COLO829 (cell line): ENCODE results near the gene TRIOBP.

Experiments used
- DNase-seq: peaks from one replicate; pipeline ENCODE4 v3.0.0; 2012; ENCODE audit warnings: low spot score

Gene TRIOBP

DNA sequence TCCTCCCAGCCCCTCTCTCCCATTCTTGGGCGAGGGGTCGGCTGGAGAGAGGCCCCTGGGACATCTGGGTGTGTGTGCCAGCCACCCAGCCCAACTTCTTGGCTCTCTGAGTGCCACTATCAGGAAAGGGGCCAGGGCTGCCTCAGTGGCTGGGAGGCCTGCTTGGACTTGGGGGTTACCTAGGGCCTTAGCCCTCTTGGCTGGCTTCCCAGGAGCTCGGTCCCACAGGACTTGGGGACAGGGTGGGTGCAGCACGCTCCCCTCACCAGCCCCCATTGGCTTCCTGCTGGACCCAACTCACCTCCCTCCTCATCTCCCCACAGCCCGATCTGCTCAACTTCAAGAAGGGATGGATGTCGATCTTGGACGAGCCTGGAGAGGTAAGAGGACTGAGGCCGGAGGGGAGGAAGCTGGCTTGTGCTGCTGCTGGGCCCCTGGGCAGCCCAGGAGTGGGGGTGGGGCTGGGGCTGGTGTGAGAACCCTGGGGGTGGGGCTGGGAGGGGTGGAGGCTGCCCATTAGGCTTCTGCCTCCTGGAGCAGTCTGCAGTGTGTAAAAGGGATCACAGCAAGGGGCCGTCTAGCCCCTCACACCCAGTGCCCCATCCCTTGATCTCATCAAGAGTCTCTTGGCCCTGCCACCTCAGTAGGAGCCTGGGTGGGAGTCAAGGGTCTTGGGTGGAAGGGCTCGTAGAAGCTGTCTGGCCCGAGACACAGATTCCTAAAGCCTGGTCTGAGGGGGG is 54.8 kb downstream of the TRIOBP start:
- DNase-seq = no peak

DNA sequence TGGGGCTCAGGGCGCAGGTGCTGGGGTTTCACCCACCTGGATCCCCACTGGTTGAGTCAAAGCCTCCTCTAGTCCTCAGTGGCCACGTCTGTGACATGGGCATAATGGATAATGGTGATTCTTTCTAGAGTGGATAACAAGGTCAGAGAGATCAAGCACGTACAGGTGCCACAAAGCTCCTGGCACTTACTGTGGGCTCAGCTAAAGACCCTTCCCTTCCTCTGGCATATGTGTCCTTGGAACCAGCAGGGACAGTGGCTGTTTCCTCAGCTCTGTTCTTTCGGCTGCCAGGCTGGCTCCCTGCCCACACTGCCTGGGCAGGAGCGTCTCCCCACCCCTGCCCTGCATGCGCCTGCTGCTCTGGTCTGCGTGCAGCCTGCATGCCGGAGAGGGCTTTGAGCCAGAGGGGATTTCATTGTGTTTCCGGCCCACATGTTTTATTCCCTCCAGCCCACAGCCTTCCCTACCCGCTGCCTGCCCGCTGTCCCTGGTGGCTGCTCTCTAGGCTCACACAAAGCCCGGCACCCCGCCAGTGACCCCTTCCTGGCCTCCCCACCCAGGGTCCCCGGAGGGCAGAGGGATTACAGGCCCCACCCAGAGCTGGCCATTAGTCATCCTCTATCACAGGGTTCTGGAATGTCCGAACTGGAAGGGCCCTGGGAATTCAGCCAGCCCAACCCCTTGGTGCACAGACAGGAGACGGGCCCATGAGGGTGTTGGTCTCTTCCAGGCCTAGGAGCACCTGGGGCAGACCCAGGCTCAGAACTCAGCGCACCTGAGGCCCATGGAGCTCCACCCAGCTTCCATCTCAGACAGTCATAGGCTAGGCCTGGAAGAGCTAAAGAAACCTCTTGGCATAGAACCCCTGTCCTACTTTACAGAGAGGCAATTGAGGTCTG is 55.6 kb downstream of the TRIOBP start:
- DNase-seq = peak; percentile 90

DNA sequence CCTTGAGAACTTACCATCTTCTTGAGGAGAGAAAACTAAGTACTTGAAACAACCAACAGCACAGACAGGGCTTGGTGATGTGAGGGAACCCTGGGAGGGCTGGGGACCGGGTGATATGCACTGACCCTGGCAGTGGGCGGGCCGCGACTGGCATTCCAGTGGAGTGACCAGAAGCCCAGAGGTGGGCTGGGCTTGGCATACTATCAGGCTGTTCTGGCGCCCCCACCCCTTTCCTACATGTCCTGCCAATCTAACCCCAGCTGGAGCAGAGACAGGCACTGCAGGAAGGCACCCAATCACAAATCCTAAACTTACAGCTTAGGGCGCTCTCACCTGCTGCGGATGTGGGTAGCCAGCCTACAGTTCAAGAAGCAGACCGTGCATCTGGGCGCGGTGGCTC is 56.9 kb downstream of the TRIOBP start:
- DNase-seq = no peak

DNA sequence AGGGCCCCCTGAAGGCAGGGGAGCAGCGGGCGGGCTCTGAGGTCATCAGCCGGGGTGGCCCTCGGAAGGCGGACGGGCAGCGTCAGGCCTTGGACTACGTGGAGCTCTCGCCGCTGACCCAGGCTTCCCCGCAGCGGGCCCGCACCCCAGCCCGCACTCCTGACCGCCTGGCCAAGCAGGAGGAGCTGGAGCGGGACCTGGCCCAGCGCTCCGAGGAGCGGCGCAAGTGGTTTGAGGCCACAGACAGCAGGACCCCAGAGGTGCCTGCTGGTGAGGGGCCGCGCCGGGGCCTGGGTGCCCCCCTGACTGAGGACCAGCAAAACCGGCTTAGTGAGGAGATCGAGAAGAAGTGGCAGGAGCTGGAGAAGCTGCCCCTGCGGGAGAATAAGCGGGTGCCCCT is 60.8 kb downstream of the TRIOBP start:
- no peak for DNase-seq

- DNase-seq = no peak
Measured at GRCh38 chr22:37758694-37759093, 61.8 kb downstream of the TRIOBP start.

DNA sequence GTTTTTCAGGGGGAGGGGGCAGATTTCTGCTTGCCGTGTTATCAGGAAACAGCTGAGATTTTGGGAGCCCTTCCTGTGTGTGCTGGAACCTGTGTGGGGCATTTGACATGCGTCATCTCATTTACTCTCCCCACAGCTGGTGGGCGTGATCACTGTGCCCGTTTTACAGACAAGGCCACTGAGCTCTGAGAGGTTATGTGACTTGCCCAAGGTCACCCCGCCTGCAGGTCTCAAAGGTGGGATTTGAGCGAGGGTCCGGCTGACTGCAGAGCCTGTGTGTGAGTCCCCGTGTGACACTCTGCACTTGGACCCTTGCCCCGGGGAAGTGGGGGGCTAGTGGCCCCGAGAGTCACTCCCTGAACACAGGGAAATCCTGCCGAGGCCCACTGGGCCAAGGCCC is 62.4 kb downstream of the TRIOBP start:
- no peak for DNase-seq

DNA sequence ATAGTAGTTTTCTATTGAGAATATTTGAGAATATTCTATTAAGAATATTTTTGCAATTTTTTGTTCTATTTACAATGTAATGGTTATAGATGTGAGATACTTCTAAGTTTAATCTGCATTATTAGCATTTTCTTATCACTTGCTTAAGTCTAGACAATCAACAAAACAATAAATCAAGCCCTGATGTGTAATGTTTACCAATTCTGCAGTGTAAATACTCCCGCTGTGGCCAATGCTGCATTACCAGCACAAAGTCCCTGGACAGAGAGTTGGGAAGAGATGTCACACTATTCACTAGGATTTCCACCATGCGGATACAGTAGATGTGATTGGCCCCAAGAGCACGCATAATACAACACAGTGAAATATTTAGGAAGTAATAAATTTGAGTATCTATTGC is 63.3 kb downstream of the TRIOBP start:
- DNase-seq = no peak

DNA sequence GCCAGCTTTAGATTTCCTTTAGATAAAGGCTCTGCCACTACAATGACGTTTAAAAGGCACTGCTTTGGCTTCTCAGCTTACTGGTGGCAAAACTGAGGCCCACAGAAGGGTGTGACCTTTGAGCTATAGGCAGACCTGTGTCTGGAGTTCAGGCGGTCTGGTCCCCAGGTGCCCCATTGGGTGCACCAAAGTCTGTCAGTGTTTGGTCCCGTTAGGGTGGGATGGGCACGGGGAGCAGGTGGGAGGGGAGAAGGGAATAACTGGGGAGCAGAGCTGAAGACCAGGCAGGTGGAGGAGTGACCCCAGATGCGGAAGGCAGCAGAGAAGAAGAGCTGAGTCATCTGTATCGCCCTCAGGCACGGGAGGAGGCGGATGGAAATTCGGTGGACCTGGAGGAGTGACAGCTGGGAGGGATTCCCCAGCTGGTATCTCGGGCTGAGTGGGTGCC is 65.6 kb downstream of the TRIOBP start:
- no peak for DNase-seq

DNA sequence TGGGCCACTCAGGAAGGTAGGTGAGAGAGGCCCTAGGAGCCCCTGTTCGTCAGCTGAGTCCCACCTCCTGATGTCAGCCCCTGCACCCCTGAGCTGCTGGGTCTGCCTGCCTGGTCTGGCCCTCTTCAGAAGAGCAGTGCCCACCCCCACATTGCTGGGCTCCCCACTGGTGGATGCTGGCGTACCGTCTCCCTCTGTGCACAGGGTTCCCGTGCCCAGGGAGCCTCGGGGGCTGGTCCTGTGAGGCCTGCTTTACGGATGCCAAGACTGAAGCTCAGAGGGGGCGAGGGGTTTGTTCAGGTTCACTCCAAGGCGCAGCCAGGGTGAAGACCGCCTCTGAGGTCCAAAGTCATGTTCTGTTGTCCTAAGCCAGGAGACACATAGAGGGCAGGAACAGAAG is 66.2 kb downstream of the TRIOBP start:
- no peak for DNase-seq

DNA sequence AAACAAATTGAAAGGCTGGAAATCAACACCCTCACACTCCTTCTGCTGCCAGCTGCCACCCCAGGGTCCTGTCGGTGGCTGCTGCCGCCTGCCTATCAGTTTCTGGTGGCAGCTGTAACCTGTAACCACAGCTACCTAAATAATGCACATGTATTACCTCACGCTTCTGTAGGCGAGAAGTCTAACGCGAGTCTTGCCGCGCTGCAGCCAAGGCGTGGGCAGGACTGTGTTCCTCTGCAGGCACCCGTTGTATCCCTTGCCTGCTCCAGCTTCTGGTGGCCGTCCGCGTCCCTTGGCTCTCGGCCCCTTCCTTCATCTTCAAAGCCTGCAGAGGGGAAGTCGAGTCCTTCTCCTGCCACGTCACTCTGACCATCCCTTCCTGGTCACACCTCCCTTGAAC is 66.8 kb downstream of the TRIOBP start:
- DNase-seq = no peak

GRCh38 chr22:37764622-37765021 is 67.8 kb downstream of the TRIOBP start:
- no peak for DNase-seq

DNA sequence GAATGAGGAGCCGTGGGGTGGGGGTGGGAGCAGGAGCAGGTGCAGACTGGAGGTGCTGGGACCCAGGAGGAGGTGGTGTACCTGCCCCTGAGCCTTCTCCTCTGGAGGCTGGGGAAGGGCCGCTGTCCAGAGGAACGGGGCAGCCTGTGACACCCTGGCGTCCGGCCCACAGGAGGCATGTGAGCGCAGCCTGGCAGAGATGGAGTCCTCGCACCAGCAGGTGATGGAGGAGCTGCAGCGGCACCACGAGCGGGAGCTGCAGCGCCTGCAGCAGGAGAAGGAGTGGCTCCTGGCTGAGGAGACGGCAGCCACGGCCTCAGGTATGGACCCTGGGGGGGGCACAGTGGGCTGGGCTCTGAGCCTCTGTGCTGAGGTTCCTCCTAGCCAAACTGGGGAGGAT is 68.7 kb downstream of the TRIOBP start:
- no peak for DNase-seq

DNA sequence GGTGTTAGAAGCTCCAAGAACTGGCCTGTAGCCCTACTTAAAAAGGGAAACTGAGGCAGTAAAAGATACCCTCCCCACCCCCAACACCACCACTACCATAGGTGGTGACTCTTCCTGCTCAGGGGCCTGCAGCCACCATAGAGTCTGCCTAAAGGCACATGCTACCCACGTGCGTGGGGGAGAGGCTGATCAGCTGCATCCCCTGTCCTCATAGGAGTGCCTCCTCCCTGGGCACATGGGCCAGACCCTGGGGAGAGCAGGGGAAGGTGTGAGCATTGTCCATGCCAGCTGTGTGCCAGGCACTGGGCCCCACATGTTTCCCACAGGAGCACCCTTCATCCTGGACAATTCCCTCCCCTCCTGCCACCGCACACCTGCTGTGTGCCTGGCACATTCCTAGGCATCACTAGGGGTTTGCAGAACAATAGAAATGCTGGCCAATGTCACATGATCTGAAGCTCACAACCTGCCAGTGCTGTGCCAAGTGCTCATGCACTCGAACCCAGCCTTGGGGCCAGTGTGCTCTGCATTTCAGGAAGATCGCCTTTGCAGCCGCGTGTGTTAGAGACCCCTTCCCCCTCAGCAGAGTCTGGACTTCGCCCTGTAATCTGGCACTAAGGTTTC is 69.2 kb downstream of the TRIOBP start:
- no peak for DNase-seq

- DNase-seq = no peak
Measured at GRCh38 chr22:37768273-37768672, 71.4 kb downstream of the TRIOBP start.

GRCh38 chr22:37769056-37769455 is 72.2 kb downstream of the TRIOBP start:
- DNase-seq = no peak

GRCh38 chr22:37771081-37771480 is 74.2 kb downstream of the TRIOBP start:
- DNase-seq = no peak

DNA sequence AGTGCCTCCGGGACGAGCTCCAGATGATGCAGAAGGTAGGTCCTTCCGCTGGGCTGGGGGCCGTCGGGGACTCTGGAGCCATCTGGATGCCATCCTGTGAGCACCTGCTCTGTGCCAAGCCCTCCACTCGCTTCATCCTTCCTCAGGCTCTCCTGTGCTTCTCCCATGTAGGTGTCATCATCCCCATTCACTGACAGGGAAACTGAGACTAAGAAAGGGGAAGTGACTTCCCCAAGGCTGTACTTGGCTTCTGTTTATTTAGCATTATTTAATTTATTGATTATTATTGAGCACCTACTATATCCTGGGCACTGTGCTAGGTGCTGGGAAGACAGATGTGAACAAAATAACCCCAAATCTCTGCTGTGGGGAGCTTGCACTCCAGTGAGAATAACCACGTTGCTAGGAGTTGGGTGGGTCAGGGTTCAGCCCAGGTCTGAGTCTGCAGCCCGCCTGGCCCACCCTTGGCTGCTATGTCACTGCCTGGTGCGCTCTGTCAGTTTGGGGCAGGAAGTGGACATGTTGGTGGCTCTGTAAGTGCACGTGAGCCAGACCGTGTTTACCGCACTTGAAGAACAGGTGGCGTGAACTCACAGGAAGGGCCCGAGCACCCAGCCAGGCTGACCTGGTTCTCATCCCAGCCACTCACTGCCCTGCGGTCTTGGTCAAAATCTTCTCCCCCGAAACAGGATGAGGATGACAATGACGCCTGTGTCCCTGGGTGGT is 75.0 kb downstream of the TRIOBP start:
- no peak for DNase-seq

GRCh38 chr22:37774728-37775127 is 77.9 kb downstream of the TRIOBP start:
- no peak for DNase-seq

- DNase-seq = no peak
Measured at GRCh38 chr22:37775785-37776638, 79.2 kb downstream of the TRIOBP start.

- no peak for DNase-seq
Measured at GRCh38 chr22:37776639-37777005, 79.8 kb downstream of the TRIOBP start.

DNA sequence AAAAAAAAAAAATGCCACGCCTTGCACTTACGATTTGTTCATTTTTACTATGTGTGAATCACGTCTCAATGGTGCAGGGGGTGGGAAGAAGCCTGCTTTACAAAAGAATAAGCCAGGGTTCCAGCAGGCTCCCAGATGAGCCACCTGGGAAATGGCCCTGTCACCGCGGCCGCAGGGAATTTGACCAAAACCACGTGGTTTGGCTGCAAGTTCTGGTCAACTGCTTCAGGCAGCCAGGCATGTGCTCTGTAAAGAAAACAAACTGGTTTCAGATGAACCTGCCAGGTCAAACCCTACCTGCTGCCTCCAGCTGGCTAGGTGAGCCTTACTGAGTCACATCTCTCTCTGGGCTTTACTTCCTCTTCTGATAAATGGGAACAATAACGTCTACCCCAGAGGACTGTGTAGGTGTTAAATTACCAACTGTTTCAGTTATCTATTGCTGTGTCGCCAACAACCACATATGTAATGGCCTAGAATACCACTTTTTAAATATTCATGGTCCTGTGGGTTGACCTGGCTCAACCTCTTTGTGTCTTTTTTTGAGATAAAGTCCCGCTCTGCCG is 80.4 kb downstream of the TRIOBP start:
- peak; percentile 40 for DNase-seq
